Stimulated activated CD8-positive, alpha-beta memory T cell treated with anti-CD3 and anti-CD28 coated beads, Interleukin-4, amount 100 ng/mL, for 48 hours (primary cell): ENCODE results near the gene CYTIP.

Experiments
- DNase-seq: peaks from one replicate; pipeline ENCODE4 v3.0.0-alpha.2; 2020

The CYTIP gene

GRCh38 chr2:157443795-157444640, at the start of gene CYTIP:
CYTIP (minus strand) TSS chr2:157444089; CDS start chr2:157444020, 69 bp downstream.
- DNase-seq, result peak; percentile 70

- DNase-seq, result peak; percentile 78
Observed at GRCh38 chr2:157492189-157492773, 48.4 kb upstream of the CYTIP start.

GRCh38 chr2:157489983-157490382, 46.1 kb upstream of the CYTIP start:
- DNase-seq, result no peak

GRCh38 chr2:157488877-157489276, 45.0 kb upstream of the CYTIP start:
- DNase-seq, result no peak

- no peak for DNase-seq
Observed at GRCh38 chr2:157487747-157488146, 43.9 kb upstream of the CYTIP start.

- DNase-seq, result no peak
Observed at GRCh38 chr2:157487271-157487610, 43.4 kb upstream of the CYTIP start.

GRCh38 chr2:157486596-157487270, 42.8 kb upstream of the CYTIP start:
- no peak for DNase-seq

- peak; percentile 70 for DNase-seq
Observed at GRCh38 chr2:157480182-157480961, 36.5 kb upstream of the CYTIP start.

- no peak for DNase-seq
Observed at GRCh38 chr2:157479081-157480027, 35.5 kb upstream of the CYTIP start.

- DNase-seq, result no peak
Observed at GRCh38 chr2:157477919-157478318, 34.0 kb upstream of the CYTIP start.

GRCh38 chr2:157476953-157477709, 33.2 kb upstream of the CYTIP start:
- no peak for DNase-seq

GRCh38 chr2:157475722-157476390, 32.0 kb upstream of the CYTIP start:
- DNase-seq, result no peak

GRCh38 chr2:157473581-157473980, 29.7 kb upstream of the CYTIP start:
- DNase-seq, result no peak

- no peak for DNase-seq
Observed at GRCh38 chr2:157471078-157471477, 27.2 kb upstream of the CYTIP start.

GRCh38 chr2:157470321-157470720, 26.4 kb upstream of the CYTIP start:
- DNase-seq, result no peak

- DNase-seq, result no peak
Observed at GRCh38 chr2:157469726-157470125, 25.8 kb upstream of the CYTIP start.

GRCh38 chr2:157468931-157469708, 25.2 kb upstream of the CYTIP start:
- DNase-seq, result no peak

GRCh38 chr2:157466764-157467163, 22.9 kb upstream of the CYTIP start:
- DNase-seq, result peak; percentile 70

- no peak for DNase-seq
Observed at GRCh38 chr2:157465554-157465953, 21.7 kb upstream of the CYTIP start.

GRCh38 chr2:157463002-157463401, 19.1 kb upstream of the CYTIP start:
- no peak for DNase-seq
